COLO829 (cell line): ENCODE measurements around the gene CUX1.

Source experiments
- DNase-seq: peaks from one replicate; pipeline ENCODE4 v3.0.0; 2012; ENCODE audit warnings: low spot score

Gene CUX1

DNA sequence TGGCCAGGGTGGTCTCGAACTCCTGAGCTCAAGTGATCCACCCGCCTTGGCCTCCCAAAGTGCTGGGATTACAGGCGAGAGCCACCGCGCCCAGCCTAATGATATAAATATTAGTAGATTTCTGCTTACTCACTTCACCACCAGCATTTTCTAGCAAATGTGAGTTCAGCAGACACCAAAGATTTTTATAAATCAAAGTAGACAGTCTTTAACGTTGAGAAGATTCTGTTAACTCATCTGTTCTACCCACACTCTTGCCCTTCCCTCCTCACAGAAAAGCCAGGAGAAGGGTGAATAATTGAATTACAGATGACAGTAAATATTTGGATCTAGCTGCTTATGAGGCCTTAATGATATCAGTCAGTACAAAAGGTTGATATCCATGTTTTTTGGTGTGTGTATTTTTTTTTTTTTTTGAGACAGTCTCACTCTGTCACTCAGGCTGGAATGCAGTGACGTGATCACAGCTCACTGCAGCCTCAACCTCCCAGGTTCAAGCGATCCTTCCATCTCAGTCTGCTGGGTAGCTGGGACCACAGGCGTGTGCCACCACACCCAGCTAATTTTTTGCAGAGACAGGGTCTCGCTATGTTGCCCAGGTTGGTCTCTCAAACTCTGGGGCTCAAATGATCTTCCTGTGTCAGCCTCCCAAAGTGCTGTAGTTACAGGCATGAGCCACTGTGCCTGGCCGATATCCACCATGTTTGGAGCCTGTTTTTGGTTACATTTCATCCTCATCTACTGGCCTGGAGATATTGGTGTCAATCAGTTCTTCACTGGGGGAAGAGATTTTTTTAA, 120.5 kb downstream of the CUX1 start:
- no peak for DNase-seq

DNA sequence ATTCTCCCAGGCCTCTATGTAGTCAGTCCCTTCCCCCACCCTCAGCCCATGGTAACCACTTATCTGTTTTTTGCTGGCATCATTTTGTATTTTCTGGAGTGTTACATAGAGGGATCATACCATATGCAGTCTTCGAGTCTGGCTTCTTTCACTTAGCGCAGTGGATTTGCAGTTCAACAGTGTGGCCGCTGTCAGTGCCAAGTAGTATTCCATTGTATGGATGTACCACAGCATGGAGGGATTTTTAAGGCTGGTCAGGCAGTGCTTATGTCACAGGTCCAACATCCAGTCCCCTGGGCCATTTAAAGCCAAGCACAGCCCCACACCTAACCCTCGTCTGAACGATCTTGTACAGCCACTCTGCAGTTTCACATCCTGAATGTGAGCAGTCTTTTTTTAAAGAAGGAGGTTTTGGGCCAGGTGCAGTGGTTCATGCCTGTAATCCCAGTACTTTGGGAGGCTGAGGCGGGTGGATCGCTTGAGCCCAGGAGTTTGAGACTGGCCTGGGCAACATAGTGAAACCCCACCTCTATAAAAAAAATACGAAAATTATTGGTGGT, 121.8 kb downstream of the CUX1 start:
- no peak for DNase-seq

GRCh38 chr7:101940151-101940550, 122.7 kb downstream of the CUX1 start:
- DNase-seq = no peak

DNA sequence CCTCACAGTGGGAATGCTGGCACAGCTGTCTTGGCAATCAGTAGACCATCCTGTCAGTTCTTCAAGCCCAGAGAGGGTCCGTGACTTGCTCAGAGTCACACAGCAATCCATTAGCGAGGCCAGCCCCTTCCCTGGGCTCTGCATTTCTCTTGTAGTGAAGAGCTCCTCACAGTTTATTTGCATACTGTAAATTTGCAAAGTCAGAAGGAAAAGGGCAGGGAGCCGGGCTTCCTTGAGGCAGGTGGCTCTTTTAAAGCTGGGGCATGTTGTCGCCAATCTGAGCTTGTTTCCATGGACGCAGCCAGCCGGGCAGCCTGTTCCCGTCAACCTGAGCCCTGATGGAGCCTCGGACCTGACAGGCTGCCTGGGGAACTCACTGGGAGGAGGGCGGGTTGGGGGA, 123.4 kb downstream of the CUX1 start:
- DNase-seq = no peak

GRCh38 chr7:101941481-101942383, 124.3 kb downstream of the CUX1 start:
- no peak for DNase-seq

GRCh38 chr7:101942603-101943210, 125.3 kb downstream of the CUX1 start:
- no peak for DNase-seq

GRCh38 chr7:101943306-101943705, 125.9 kb downstream of the CUX1 start:
- no peak for DNase-seq

DNA sequence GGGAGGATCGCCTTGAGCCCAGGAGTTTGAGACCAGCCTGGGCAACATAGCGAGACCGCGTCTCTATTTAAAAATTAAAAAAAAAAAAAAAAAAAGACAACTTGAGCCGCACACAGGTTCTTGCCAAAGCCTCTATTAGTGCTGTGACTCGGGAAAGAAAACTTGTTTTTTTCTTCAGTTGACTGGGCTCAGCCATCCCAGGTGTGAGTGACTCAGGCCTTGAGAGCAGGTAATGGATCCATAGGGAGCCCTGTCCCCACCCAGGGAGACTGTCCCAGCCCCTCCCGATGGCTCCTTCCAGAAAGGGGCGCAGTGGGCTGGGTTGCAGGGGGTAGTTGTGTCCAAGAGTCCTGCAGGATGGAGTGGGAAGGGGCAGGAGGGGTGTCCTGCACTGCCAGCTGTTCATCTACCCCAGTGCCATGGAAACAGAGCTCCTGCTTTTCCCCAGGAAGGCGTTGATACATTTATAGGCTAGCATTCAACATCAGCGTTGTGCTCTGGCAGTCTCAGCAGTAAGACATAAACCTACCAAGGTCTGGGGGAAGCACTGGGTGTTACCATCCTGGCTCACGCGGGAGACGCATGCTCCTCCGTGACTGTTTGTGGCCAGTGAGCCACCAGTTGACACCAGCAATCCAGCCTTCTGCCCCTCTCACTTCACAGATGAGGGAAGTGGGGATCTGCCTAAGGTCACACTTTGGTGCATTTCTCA, 126.6 kb downstream of the CUX1 start:
- DNase-seq = no peak

DNA sequence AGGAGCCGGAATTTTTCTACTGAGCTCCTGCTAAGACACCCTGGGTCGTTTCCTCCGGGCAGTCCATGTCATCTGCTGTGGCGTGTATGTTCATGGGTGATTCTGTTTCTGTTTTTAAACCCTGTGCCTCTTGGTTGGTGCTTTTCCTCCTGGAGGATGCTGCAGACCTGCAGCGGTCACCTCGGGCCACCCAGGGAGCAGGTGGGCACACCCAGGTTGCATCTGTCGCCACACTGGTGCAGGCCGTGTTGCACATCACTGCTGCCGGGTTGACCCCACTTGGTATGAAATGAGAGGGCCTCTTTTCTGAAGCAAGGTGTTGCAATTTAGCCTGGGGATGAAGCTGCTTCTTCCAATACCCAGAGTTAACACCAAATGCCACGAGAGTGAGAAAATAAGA, 127.2 kb downstream of the CUX1 start:
- no peak for DNase-seq

GRCh38 chr7:101945034-101945758, 127.8 kb downstream of the CUX1 start:
- no peak for DNase-seq

DNA sequence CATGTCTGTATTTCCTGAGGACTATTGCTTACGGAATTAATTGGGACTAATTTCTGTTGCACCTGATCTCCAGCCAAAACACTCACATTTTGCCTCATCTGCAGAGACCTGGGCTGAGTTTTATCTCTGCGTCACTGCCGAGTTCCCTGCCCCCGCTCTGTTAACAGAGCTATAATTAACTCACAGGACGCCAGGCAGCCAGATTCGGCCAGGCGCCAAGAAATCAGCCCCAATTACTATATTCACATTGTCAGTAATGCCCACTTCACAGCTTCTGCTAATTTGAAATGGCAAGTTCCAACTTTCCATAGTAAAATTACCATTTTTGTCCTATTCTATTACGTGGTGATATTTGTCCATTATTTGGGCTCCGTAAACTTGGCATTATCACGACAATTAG, 130.5 kb downstream of the CUX1 start:
- DNase-seq = no peak

GRCh38 chr7:101948650-101949049, 131.2 kb downstream of the CUX1 start:
- DNase-seq = no peak

DNA sequence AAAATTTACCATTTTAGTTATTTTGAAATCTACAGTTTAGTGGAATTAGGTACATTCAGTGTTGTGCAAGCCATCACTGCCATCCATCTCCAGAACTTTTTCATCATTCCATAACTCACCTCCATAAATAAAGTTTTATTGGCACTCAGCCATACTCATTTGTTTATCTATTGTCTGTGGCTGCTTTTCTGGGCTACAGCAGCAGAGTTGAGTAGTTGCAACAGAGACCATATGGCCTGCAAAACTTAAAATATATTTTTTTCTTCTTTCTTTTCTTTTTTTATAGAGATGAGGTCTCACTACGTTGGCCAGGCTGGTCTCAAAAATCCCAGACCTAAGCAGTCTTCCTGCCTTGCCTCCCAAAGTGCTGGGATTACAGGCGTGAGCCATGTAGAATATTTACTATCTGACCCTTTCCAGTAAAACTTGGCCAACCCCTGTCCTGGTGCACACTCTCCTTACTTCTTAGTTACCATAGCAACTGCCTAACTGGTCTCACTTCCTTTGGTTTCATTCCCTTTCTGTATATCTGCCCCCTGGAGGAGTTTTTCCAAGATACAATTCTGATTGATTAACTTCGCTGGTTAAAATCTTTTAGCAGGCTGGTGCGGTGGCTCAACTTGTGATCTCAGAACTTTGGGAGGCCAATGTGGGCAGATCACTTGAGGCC, 133.2 kb downstream of the CUX1 start:
- no peak for DNase-seq

DNA sequence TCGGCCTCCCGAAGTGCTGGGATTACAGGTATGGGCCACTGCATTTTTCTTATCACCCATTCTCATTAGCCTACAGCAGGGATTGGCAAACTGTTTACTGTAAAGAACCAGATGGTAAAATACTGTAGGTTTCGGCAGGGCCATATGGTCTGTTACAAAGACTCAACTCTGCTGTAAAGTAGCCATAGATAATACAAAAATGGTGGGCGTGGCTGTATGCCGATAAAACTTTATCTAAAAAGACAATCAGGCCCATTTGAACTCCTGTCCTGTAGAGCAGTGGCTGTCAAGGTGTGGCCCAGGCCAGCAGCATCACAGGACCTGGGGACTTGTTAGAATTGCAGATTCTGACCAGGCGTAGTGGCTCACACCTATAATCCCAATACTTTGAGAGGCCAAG, 134.3 kb downstream of the CUX1 start:
- DNase-seq = no peak

GRCh38 chr7:101952355-101953247, 135.2 kb downstream of the CUX1 start:
- DNase-seq = no peak

- no peak for DNase-seq
Observed at GRCh38 chr7:101953248-101953819, 135.9 kb downstream of the CUX1 start.

- DNase-seq = no peak
Observed at GRCh38 chr7:101954499-101954898, 137.1 kb downstream of the CUX1 start.

DNA sequence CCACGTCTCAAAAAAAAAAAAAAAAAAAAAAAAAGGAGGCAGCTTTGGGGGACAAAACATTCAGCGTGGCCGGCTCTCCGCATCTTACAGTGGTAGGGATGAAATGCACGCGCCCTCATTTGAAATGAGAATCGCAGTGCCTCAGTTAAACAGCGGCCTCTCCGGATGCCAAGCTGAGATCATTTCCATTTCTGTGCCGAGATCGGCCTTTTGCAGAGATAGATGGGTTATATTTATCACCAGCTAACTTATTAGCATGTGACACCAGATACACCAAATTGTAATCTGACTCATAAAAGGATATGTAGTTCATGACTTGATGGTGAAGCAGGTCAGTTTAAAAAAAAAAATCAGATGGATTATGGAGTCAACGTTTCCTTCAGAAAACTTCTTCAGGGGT, 138.7 kb downstream of the CUX1 start:
- DNase-seq = no peak
